Keratinocyte (primary cell): ENCODE results near the gene SPTBN1.

Experiments used
- CTCF ChIP-seq, 3 experiments: IDR thresholded peaks in 1 of 3; conservative IDR thresholded peaks in 1 of 3; optimal IDR thresholded peaks in 1 of 3; 2 replicates in 2 of 3; 3 replicates in 1 of 3; pipeline versions ENCODE3 to v1.5.1; 2011; ENCODE audit warnings: low read length in 3 of 3, mild to moderate bottlenecking in 3 of 3, moderate library complexity in 2 of 3, control low read depth in 1 of 3, inconsistent platforms in 1 of 3; ENCODE audit not compliant: insufficient read depth in 2 of 3; ENCODE audit errors: extremely low read depth in 1 of 3
- EZH2 ChIP-seq: IDR thresholded peaks from one replicate; pipeline ENCODE4 v1.6.1; 2012; ENCODE audit warnings: inconsistent platforms, mild to moderate bottlenecking, low read length, moderate library complexity

- TF ChIP-seq CTCF (optimal IDR thresholded peaks at IDR 0.05 in 1 of 3, IDR thresholded peaks at IDR 0.05 in 1 of 3, conservative IDR thresholded peaks at IDR 0.05 in 1 of 3; ENCODE audit: extremely low read depth in 1 of 3, insufficient read depth in 2 of 3, low read length in 3 of 3), result no peak
- no peak for TF ChIP-seq EZH2
These were observed 96.9 kb downstream of the SPTBN1 start for GRCh38 chr2:54553075-54553474.
